ENCODE results near the gene SNCAIP.
"Not testable (repeated sequence)": the region's sequence is repeated elsewhere in the genome, so short reads cannot be mapped to it uniquely, and the experiment has no call there.

Gene SNCAIP

DNA sequence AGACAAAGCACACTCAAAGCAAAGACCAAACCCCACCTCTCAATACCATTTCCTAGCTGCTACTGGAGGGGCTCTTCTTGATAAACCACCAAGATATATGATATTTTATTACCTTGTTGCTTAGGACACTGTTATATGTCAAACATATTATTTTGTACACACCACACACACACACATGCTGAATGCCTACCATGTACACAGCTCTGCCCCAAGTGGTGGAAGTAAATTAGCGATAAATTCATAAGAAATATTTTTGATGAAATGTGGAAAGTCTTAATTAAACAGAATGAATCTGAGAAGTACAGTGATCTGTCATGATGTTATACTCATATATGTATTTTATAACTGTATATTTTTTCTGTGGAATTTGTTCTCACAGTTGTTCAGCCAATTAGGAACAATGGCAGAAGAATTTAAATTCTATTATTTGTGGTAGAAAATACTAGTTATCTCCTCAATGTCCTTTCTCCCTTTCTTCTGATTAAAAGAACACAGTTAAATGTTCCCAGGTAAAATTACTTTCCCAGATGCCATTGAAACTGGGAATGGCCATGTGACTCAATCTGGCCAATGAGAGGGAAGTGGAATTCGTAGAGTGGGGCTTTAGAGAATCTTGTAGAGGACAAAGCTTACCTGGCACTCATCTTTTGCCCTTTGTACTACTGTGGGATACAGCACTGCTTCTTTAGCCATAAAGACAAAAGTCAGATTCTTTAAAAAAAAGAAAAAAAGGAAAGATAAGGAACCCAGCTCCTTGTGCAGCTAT is 156.5 kb downstream of the SNCAIP start:
- no peak for DNase-seq (ENCODE audit: low read depth)

DNA sequence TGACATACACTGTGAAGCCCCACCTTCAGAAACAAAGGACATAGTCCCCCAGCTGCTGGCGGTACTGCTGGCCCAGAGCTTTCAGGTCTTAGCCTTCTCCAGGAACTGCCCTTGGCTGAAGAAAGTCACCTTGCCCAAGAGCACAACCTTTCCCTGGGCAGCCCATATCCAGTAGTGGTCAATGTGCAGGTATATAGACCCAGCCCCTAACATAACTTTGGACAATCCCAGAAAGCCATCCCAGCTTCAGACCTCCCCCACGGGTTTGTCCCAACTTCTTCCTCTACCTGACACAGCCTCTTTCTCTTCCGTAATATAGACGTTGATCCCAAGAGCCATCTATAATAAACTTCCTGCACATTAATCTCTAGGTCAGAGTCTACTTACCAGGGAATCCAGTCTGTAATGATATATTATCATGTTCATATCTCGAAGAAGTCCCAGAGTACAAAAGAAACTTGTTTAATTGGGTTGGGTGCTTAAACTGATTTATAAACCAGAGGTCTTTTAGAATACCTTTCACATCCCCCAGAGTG is 157.4 kb downstream of the SNCAIP start:
- DNase-seq (ENCODE audit: low read depth): no peak

DNA sequence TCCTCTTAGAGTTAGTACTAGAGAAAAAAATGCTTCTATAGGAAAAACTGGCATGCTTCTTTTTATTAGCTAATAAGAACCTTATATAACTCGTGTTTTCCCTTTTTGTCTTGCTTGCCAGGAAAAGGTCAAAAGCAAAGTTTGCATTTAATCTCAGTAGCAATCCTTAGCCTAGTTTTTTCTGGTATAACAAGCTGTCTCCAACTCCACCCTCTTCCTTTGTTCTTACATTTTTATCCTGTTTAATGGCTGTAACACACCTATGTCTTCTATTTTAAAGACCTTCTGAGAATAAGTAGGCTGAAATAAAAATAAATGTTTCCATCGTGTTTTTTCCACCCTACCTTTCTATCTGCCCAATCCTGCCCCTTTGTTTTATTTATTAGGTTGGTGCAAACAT is 158.3 kb downstream of the SNCAIP start:
- no peak for DNase-seq (ENCODE audit: low read depth)

- no peak for DNase-seq (ENCODE audit: low read depth)
These were observed 159.2 kb downstream of the SNCAIP start for GRCh38 chr5:122471031-122471751.

DNA sequence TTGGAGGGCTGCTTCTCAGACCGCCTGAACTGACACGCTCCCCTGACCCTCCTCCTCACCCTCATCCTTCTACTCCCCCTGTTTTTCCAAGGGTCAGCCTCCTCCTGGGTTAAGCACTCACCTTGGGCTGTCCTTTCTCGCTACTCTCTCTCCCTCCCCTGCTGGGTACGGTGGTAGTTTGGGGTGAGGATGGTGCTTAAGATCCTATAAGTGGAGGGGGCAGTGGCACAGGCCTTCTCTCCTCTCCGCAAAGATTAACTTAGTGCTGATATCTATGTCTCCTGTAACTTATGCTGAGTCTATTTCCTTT is 159.7 kb downstream of the SNCAIP start:
- DNase-seq (ENCODE audit: low read depth): no peak

DNA sequence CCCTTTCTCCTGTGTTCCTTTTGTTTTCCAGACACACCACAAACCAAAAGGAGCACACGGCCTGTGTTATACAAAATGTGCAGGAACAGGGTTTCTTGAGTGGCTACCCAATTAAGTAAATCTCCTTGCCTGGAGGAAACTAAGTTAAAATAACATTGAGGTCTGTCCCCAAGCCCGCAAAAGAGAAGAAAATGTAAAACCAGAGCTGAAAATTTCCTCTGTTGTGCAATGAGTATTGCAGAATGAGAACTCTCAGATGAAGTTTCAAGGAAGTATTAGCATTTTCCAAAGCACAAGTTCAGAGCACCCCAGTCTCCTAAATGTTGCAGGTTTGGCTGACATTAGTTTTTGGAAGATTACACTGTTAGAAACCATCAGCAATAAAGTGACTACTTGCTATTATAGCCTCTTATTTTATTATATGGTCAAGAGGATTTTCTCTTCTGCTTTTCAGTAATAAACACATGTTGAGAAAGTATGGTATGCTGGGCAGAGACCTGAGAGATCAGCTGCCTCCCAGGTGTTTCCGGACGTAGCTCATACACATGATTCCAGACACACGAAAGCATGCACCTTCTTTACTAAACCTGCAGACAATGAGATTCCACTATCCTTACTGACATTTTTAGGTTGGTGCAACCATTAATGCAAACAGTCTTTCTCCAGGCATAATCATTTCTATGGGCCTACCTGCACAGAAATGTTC is 161.3 kb downstream of the SNCAIP start:
- DNase-seq (ENCODE audit: low read depth): no peak

DNA sequence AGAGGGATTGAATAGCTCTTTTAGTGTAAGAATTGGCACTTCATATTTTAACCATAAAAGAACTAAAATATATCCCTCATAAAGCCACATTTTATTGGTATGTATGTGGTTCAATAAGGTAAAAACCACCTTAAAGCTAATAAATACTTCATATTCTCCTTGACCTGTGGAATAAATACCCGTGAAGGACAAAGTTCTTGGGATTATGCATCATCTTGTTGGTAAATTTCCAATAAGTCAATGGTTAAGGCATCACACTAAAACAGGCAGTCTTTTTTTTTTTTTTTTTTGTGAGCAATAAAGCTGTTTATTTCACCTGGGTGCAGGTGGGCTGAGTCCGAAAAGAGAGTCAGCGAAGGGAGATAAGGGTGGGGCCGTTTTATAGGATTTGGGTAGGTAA is 161.9 kb downstream of the SNCAIP start:
- DNase-seq (ENCODE audit: low read depth): no peak

DNA sequence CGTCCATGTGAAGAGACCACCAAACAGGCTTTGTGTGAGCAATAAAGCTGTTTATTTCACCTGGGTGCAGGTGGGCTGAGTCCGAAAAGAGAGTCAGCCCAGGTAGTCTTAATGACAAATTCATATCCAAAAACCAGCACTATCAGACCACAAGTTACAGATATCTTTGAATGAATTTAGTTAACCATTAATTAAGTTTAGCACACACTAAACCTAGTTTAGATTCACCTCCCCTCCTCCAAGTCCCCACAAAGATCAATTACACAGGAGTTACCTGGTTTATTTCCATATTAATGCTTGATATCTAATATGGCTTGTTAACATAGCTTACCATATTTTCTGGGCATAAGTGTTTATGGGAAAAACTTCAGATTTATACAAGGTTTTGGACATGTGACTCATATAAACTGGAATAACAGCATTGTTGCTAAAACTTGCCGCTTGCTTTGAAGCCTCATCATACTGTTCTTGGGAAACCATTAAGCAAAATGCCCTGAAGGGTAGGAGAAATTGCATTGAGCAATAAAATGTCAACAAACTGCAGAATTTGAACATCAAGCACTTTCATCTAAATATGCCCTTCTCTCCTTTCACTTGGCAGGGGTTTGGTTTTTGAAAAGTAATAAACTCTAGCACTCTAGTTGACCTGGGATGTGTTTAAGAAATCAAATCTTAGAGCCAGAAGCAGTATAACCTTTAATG is 166.9 kb downstream of the SNCAIP start:
- DNase-seq (ENCODE audit: low read depth): no peak

GRCh38 chr5:122480146-122480545 is 168.1 kb downstream of the SNCAIP start:
- no peak for DNase-seq (ENCODE audit: low read depth)

GRCh38 chr5:122484103-122484502 is 172.1 kb downstream of the SNCAIP start:
- no peak for DNase-seq (ENCODE audit: low read depth)

DNA sequence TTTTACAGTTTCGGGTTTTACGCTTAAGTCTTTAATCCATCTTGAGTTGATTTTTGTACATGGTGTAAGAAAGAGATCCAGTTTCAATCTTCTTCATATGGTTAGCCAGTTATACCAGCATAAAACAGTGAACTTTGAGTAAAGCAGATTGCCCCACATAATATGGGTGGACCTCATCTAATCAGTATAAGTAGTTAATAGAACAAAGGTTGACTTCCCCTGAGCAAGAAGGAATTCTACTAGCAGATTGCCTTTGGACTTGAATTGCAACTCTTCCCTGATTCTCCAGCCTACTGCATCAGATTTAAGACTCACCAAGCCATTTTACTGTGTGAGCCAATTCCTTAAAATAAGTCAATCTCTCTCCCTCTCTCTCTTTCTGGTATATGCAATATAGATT is 173.2 kb downstream of the SNCAIP start:
- no peak for DNase-seq (ENCODE audit: low read depth)

- DNase-seq (ENCODE audit: low read depth): not testable (repeated sequence)
These were observed 174.6 kb downstream of the SNCAIP start for GRCh38 chr5:122486616-122487015.

GRCh38 chr5:122490718-122491117 is 178.7 kb downstream of the SNCAIP start:
- no peak for DNase-seq (ENCODE audit: low read depth)

GRCh38 chr5:122492675-122493074 is 180.6 kb downstream of the SNCAIP start:
- DNase-seq (ENCODE audit: low read depth): no peak

GRCh38 chr5:122493091-122494021 is 181.3 kb downstream of the SNCAIP start:
- DNase-seq (ENCODE audit: low read depth): no peak

DNA sequence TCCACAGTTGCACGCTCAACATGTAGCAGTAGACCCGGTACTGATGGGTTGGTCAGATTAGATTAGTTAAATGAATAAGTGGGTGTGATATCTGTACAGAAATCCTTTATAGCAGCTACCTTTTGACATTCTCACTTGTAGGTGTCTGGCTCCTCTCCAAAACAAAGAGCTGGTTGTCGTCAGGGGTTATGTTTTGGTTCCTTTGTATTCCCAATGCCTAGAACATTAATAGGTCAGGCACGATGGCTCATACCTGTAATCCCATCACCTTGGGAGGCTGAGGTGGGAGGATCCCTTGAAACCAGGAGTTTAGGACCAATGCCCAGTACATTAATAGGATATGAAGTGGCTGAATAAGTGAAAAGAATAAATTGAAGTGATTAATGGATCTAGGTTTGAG is 182.1 kb downstream of the SNCAIP start:
- no peak for DNase-seq (ENCODE audit: low read depth)

GRCh38 chr5:122498163-122498562 is 186.1 kb downstream of the SNCAIP start:
- DNase-seq (ENCODE audit: low read depth): no peak

DNA sequence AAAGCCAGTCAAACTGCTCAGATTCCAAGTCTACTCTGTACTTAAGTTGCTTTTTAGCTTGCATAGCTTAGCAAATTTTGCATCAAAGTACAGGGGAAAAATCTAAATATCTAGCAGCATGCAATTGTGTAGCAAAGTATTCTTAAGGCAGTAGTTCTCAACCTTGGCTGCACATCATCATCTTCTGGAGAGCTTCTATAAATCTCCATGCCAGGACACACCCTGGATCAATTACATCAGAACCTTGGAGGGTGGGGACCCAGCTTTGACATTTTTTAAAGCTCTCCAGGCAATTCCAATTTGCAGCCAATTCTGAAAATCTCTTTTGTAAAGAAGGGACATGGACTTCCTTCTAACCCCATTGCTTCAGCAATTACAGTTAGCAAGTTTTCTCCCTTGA is 187.5 kb downstream of the SNCAIP start:
- DNase-seq (ENCODE audit: low read depth): no peak

- DNase-seq (ENCODE audit: low read depth): no peak
These were observed 188.4 kb downstream of the SNCAIP start for GRCh38 chr5:122500245-122501088.

DNA sequence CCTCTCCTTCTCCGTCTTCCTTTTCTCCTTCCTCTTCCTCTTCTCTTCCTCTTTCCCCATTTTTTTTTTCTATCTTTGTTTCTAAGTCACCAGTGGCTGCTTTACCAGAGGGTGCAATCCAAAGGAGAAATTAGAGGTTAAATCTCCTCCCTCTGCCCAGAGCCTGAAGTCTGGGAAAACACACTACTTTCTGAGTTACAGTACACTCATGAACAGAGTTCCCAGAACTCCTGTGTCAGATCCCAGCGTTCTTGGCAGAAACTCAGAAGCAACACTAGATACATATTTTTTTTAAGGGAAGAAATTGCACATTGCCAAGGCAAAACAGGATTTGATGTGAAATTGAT is 189.0 kb downstream of the SNCAIP start:
- no peak for DNase-seq (ENCODE audit: low read depth)

All from stimulated activated CD8-positive, alpha-beta memory T cell treated with anti-CD3 and anti-CD28 coated beads, Interleukin-15, amount 100 ng/mL, for 1 hour (primary cell).